Activated naive CD8-positive, alpha-beta T cell (primary cell): ENCODE results near the gene RNF168.
A peak's percentile ranks its signal among the peaks of the same experiment; 100 is the strongest.
"Not testable (repeated sequence)": the region's sequence is repeated elsewhere in the genome, so short reads cannot be mapped to it uniquely, and the experiment has no call there.

Experiments used
- H3K27ac Mint-ChIP-seq: one replicate; pipeline ENCODE4 v1.8.0; 2021; ENCODE audit warnings: mixed read lengths
- H3K27me3 Mint-ChIP-seq: one replicate; pipeline ENCODE4 v1.8.0; 2021; ENCODE audit warnings: mixed read lengths
- H3K36me3 Mint-ChIP-seq: one replicate; pipeline ENCODE4 v1.8.0; 2021; ENCODE audit warnings: mixed read lengths
- H3K4me1 Mint-ChIP-seq: one replicate; pipeline ENCODE4 v1.8.0; 2021; ENCODE audit warnings: low read depth, mixed read lengths
- H3K4me3 Mint-ChIP-seq: one replicate; pipeline ENCODE4 v1.8.0; 2021; ENCODE audit warnings: mild to moderate bottlenecking, mixed read lengths
- H3K9me3 Mint-ChIP-seq: one replicate; pipeline ENCODE4 v1.8.0; 2021; ENCODE audit warnings: low read depth, mixed read lengths

RNF168 gene, protein sequence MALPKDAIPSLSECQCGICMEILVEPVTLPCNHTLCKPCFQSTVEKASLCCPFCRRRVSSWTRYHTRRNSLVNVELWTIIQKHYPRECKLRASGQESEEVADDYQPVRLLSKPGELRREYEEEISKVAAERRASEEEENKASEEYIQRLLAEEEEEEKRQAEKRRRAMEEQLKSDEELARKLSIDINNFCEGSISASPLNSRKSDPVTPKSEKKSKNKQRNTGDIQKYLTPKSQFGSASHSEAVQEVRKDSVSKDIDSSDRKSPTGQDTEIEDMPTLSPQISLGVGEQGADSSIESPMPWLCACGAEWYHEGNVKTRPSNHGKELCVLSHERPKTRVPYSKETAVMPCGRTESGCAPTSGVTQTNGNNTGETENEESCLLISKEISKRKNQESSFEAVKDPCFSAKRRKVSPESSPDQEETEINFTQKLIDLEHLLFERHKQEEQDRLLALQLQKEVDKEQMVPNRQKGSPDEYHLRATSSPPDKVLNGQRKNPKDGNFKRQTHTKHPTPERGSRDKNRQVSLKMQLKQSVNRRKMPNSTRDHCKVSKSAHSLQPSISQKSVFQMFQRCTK

DNA sequence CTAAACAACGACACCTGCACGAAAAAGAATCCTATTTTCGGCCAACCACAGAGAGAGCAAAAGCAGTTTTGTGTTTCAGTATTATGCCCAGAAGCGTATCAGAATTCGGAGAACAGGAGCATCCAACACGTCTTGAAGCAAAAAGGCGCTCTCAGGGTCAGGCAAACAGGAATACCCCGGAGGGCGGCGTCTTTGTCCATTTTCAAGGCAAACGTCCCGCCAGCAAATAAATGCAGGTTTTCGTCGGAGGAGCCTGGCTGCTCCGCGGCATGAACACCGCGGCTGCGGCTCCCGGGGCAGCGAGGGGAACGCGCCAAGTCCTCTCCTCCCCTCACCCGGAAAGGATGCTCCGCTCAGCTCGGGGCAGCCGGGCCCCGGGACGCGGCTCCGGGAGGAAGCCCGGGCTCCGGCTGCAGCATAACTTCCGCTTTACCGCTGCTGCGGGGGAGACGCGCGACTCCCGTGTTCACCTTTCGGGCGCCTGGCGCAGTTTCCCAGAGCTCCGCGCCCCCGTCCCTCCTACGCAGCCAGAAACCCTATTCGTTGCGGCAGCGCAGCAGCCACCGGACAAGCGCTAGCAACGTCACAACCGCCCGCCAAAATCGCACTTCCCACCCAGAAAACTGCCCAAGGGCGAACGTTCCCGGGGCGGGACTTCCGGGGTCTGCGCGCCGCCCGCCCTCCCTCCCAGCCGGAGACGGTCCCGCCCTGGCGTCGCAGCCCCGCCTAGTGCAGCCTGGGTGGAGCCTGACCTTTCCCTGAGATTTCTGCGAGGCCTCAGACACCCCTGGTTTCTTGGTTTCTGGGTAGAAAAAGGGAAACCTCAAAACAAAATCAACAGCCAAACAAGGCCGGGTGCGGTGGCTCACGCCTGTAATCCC lies at the start of gene RNF168:
RNF168 (minus strand) TSS at position 573 of the 881 bp plus-strand sequence. CDS start 595 bp downstream, outside the sequence.
- peaks cover 33% of the 10 kb centered on the region for H3K4me1 Mint-ChIP-seq
- peaks cover 7% of the 10 kb centered on the region for H3K9me3 Mint-ChIP-seq
- peak within 1 kb of the TSS; percentile 100 for H3K27ac Mint-ChIP-seq
- peaks cover 11% of the 10 kb centered on the region for H3K36me3 Mint-ChIP-seq
- H3K4me3 Mint-ChIP-seq, result peak within 1 kb of the TSS; percentile 100
- H3K27me3 Mint-ChIP-seq, result no peaks in the 10 kb centered on the region

DNA sequence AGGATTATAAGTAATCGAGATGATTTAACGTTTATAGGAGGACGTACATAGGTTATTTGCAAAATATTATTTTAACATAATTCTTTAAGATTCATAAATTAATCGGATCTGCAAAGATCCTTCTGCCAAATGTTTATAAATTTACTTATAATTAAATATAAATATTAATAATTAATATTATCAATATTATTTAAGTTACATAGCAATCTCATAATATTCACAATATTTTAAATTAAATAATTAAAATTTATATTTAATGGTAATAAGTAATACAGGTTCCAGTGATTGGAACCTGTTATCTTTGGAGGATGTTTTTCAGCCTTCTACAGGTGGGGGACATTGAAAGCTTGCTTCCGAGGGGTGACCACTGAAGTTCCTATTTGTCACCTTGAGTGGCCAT lies 48.7 kb upstream of the RNF168 start:
- Mint-ChIP-seq H3K36me3 (peaks cover 2% of the 10 kb centered on the region), H3K27me3 (no peaks in the 10 kb centered on the region), H3K27ac (no peak overlapping the region), H3K9me3 (peaks cover 3% of the 10 kb centered on the region), H3K4me3 (no peak overlapping the region), H3K4me1 (no peaks in the 10 kb centered on the region)

DNA sequence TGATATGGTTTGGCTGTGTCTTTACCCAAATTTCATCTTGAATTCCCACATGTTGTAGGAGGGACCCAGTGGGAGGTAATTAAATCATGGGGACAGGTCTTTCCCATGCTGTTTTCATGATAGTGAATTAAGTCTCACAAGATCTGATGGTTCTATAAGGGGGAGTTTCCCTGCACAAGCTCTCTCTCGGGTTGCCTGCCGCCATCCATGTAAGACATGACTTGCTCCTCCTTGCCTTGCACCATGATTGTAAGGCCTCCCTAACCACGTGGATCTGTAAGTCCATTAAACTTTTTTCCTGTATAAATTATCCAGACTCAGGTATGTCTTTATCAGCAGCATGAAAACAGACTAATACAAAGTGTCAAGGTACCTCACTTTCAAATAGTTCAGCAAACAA lies 46.6 kb upstream of the RNF168 start:
- H3K4me1 Mint-ChIP-seq, H3K4me3 Mint-ChIP-seq, H3K27ac Mint-ChIP-seq, H3K9me3 Mint-ChIP-seq, H3K27me3 Mint-ChIP-seq, H3K36me3 Mint-ChIP-seq: not testable (repeated sequence)

DNA sequence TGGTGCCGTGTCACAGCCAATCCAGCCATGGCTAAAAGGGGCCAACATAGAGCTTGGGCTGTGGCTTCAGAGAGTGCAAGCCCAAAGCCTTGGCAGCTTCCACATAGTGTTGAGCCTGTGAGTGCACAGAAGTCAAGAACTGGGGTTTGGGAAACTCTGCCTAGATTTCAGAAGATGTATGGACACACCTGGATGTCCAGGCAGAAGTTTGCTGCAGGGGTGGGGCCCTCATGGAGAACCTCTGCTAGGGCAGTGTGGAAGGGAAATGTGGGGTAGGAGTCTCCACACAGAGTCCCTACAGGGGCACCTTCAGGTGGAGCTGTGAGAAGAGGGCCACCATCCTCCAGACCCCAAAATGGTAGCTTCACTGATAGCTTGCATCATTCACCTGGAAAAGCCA lies 45.7 kb upstream of the RNF168 start:
- H3K27me3 Mint-ChIP-seq, H3K36me3 Mint-ChIP-seq, H3K4me3 Mint-ChIP-seq, H3K9me3 Mint-ChIP-seq, H3K27ac Mint-ChIP-seq, H3K4me1 Mint-ChIP-seq: not testable (repeated sequence)

DNA sequence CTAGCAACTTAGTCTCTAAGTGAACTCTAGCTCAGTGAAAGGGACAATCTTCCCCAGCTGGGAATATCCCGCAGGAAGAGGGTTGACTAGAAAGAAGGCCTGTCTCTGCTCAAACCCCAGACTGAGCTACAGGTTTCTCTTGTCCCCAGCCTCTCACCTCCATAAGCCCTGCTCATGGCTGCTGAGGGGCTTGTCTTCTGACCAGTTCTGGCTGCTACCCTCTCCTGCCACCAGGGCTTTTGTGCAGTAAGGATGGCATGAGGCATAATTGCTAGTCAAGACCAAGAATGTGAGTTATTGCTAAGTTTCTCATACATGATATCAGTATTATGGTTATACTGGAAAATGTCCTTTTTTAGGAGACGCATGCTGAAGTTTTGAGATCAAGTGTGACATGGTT lies 43.5 kb upstream of the RNF168 start:
- Mint-ChIP-seq H3K36me3 (peaks cover 2% of the 10 kb centered on the region), H3K9me3 (peaks cover 3% of the 10 kb centered on the region), H3K4me1 (no peaks in the 10 kb centered on the region), H3K27ac (no peak overlapping the region), H3K27me3 (no peaks in the 10 kb centered on the region), H3K4me3 (no peak overlapping the region)

DNA sequence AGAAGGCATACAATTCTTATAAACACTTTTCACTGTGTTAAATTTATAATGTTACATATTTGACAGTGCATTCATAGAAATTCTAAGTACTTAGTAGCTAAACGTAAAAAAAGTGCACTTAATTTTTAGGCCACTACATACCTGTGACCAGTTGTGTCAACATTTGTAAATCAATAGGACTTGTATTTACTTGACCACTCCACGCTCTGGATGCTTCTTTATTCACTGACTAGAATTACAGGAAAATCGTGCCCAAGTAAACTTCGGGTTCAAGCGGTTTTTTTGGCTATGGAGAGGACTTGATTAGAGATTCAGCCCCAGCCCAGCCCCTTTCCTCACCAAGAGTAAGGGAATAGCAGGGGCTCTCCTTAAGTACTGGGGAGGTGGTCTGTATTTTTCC lies 43.0 kb upstream of the RNF168 start:
- H3K4me1 Mint-ChIP-seq, result no peaks in the 10 kb centered on the region
- no peaks in the 10 kb centered on the region for H3K36me3 Mint-ChIP-seq
- no peaks in the 10 kb centered on the region for H3K27me3 Mint-ChIP-seq
- H3K9me3 Mint-ChIP-seq, result peaks cover 3% of the 10 kb centered on the region
- H3K4me3 Mint-ChIP-seq, result no peak overlapping the region
- no peak overlapping the region for H3K27ac Mint-ChIP-seq

DNA sequence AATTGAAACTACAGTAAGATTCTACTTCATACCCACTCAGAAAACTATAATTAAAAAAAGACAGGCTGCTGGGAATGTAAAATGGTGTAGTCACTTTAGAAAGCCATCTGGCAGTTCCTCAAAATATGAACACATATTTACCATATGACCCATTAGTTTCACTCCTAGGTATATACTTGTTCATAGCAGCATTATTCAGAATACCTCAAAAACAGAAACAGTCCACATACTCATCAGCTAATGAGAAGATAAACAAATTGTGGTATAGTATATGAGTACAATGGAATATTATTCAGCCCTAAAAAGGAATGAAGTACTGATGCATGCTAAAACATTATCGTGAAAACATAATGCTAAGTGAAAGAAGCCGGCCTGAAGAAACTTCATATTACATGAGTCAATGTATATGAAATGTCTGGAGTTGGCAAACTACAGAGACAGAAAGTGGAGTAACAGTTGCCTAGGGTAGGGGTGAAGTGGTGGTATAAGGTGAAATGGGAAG lies 41.0 kb upstream of the RNF168 start:
- H3K36me3 Mint-ChIP-seq, result no peaks in the 10 kb centered on the region
- H3K4me3 Mint-ChIP-seq, result no peak overlapping the region
- H3K9me3 Mint-ChIP-seq, result peaks cover 3% of the 10 kb centered on the region
- no peaks in the 10 kb centered on the region for H3K4me1 Mint-ChIP-seq
- H3K27me3 Mint-ChIP-seq, result no peaks in the 10 kb centered on the region
- H3K27ac Mint-ChIP-seq, result no peak overlapping the region

DNA sequence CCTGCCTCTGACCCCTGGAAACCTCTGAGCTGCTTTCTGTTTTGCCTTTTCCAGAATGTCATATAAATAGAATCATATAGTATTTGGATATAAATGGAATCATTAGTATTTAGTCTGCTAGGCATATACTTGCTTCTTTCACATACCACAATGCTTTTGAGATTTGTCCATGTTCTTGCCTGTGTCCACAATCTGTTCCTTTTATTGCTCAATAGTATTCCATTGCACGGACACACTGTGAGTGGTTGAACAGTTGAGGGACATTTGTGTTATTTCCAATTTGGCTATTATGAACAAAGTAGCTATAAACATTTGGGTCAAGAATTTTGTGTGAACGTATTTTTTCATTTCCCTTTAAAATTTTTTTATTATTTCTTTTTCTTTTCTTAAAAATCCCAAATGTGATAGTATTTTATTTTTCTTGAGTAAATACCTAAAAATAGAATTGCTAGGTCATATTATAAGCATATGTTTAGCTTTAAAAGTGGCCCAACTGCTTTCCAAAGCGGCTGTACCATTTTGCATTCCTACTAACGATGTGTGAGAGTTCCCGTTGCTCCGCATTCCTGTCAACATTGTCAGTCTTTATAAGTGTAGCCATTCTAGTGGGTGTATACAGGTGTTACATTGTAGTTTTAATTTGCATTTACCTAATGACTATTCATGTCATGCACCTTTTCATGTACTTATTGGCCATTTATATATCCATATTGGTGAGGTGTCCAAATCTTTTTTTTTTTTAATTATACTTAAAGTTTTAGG lies 38.3 kb upstream of the RNF168 start:
- H3K36me3 Mint-ChIP-seq, result no peaks in the 10 kb centered on the region
- no peaks in the 10 kb centered on the region for H3K9me3 Mint-ChIP-seq
- H3K4me1 Mint-ChIP-seq, result no peaks in the 10 kb centered on the region
- no peak overlapping the region for H3K4me3 Mint-ChIP-seq
- H3K27me3 Mint-ChIP-seq, result no peaks in the 10 kb centered on the region
- no peak overlapping the region for H3K27ac Mint-ChIP-seq

DNA sequence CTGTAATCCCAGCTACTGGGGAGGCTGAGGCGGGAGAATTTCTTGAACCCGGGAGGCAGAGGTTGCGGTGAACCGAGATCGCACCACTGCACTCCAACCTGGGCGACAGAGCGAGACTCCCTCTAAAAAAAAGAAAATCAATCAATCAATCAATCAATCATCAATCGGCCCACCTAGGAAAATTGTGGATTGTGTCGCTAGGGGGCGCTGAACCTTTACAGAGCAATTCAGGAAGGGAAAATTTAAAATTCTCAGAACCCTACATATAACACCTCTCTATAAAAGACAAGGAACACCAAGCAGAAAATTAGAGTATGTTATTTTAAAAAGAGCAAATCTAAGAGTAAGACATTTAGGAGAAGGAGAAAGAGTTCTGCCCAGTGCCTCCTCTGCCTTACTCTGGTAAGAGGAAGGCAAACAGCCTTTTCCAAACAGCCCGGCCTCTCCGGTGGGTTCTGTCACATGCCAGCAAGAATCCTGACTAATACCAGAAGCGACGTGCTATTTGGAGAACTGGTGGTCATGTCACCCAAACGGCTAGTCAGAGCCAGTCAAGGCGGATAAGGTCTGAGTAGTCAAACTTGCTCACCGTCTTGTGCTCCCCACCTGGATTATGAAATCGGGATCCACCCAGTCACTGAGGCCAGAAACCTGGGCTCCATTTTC lies 33.9 kb upstream of the RNF168 start:
- Mint-ChIP-seq H3K27me3 (peaks cover 1% of the 10 kb centered on the region), H3K4me3 (no peak overlapping the region), H3K4me1 (no peaks in the 10 kb centered on the region), H3K36me3 (no peaks in the 10 kb centered on the region), H3K9me3 (no peaks in the 10 kb centered on the region), H3K27ac (no peak overlapping the region)

DNA sequence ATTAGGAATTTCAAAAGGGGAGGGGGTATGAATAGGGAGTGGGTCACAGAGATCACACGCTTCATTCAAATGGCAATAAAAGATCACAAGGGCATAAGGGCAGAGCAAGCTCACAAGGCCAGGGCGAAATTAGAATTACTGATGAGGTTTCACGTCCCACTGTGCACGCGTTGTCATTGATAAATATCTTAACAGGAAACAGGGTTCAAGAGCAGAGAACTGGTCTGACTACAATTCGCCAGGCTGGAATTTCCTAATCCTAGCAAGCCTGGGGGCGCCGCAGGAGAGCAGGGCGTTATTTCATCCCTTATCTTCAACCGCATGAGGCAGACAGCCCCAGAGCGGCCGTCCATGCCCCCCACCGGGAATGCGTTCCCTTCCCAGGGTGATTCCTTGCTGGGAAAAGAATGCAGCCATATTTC lies 29.7 kb upstream of the RNF168 start:
- Mint-ChIP-seq H3K27ac (no peak overlapping the region), H3K27me3 (peaks cover 1% of the 10 kb centered on the region), H3K9me3 (no peaks in the 10 kb centered on the region), H3K4me1 (no peaks in the 10 kb centered on the region), H3K36me3 (no peaks in the 10 kb centered on the region), H3K4me3 (no peak overlapping the region)

DNA sequence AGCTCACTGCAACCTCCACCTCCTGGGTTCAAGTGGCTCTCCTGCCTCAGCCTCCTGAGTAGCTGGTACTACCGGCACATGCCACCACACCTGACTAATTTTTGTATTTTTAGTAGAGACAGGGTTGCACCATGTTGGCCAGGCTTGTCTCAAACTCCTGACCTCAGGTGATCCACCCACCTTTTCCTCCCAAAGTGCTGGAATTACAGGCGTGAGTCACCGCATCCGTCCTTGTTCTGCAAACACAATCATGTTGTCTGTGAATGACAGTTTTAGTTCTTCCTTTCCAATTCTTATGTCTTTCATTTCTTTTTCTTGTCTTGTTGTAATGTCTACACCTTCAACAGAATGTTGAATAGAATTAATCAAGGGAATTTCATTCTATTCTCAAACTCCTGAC lies 27.9 kb upstream of the RNF168 start:
- no peak overlapping the region for H3K4me3 Mint-ChIP-seq
- peaks cover 1% of the 10 kb centered on the region for H3K27me3 Mint-ChIP-seq
- H3K4me1 Mint-ChIP-seq, result peaks cover 2% of the 10 kb centered on the region
- no peaks in the 10 kb centered on the region for H3K36me3 Mint-ChIP-seq
- no peaks in the 10 kb centered on the region for H3K9me3 Mint-ChIP-seq
- no peak overlapping the region for H3K27ac Mint-ChIP-seq

DNA sequence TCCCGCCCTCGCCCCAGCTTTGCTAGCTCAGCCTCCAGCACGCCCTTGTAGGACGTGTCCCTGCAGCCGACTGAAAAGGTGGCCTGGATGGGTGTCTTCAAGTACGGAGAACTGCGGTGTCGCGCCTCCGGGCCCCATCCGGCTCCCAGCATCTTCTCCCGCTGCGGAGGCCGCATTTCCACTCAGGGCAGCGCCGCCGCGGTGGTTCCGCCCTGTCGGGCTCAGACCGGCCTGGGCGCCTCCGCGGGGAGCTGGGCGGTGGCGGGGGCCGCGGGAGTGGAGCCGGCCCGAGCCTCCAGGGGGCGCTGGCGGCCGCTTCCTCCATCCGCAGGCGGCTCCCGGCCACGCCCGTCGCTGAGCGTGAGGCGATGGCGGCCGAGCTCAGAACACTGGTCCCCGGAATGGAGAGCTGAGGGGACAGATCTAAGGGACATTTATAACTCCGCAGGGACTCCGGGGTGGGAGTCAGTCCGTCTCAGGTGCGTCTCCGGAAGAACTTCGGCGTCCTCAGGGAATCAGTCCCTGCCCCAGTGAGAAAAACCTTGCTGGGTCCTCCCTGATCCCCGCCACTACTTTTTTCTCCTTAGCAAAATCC lies 25.2 kb upstream of the RNF168 start:
- Mint-ChIP-seq H3K4me1 (peaks cover 2% of the 10 kb centered on the region), H3K27me3 (no peaks in the 10 kb centered on the region), H3K36me3 (no peaks in the 10 kb centered on the region), H3K9me3 (no peaks in the 10 kb centered on the region), H3K27ac (peak overlapping the region; percentile 70), H3K4me3 (peak overlapping the region; percentile 78)

DNA sequence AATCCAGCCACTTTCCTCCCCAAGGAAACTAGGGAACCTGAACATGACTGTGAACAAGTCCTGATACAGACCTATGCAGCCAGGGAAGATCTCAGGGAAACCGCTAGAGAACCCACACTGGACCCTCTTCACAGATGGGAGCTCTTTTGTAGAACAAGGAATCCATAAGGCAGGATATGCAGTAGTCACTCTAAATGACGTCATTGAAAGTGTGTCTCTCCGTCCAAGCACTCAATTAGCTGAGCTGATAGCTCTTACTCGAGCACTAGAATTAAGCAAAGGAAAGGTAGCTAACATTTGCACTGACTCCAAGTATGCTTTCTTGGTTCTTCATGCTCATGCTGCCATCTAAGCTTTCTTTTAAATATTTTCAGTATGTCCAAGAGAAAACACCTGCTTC lies 21.6 kb upstream of the RNF168 start:
- Mint-ChIP-seq H3K27me3 (no peaks in the 10 kb centered on the region), H3K36me3 (peaks cover 13% of the 10 kb centered on the region), H3K27ac (no peak overlapping the region), H3K4me3 (no peak overlapping the region), H3K9me3 (peaks cover 17% of the 10 kb centered on the region), H3K4me1 (peaks cover 2% of the 10 kb centered on the region)

DNA sequence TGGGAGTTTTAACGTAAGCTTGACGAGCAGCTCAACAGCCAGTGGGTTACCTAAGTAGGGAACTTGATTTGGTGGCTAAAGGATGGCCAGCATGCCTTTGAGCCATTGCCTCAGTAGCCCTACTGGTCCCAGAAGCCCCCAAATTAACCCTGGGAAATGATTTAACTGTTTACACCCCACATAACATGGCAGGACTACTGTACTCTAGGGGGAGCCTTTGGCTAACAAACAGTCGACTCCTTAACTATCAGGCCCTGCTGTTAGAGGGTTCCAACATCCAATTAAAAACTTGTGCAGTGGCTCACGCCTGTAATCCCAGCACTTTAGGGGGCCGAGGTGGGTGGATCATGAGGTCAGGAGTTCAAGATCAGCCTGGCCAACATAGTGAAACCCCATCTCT lies 21.0 kb upstream of the RNF168 start:
- Mint-ChIP-seq H3K4me1 (peaks cover 2% of the 10 kb centered on the region), H3K27me3 (no peaks in the 10 kb centered on the region), H3K4me3 (no peak overlapping the region), H3K27ac (no peak overlapping the region), H3K9me3 (peaks cover 18% of the 10 kb centered on the region), H3K36me3 (peaks cover 14% of the 10 kb centered on the region)
